ENCODE data around the gene TSHR.

The TSHR gene

GRCh38 chr14:80958226-80958625 is 2.8 kb downstream of the TSHR start:
- H3K4me3 ChIP-seq (ENCODE audit: control insufficient read depth, low read depth, low read length): no peak overlapping the region
- no peak for DNase-seq (ENCODE audit: low read depth)
- TF ChIP-seq CTCF (conservative IDR thresholded peaks at IDR 0.05; ENCODE audit: control insufficient read depth, insufficient read depth, low read depth, low read length): no peak

- no peak for DNase-seq (ENCODE audit: low read depth)
- no peak overlapping the region for H3K4me3 ChIP-seq (ENCODE audit: control insufficient read depth, low read depth, low read length)
- no peak for TF ChIP-seq CTCF (conservative IDR thresholded peaks at IDR 0.05; ENCODE audit: control insufficient read depth, insufficient read depth, low read depth, low read length)
Measured at GRCh38 chr14:80958939-80959338, 3.5 kb downstream of the TSHR start.

- no peak for TF ChIP-seq CTCF (conservative IDR thresholded peaks at IDR 0.05; ENCODE audit: control insufficient read depth, insufficient read depth, low read depth, low read length)
- H3K4me3 ChIP-seq (ENCODE audit: control insufficient read depth, low read depth, low read length): no peak overlapping the region
- no peak for DNase-seq (ENCODE audit: low read depth)
Measured at GRCh38 chr14:80959496-80959895, 4.1 kb downstream of the TSHR start.

GRCh38 chr14:80965037-80965436 is 9.6 kb downstream of the TSHR start:
- TF ChIP-seq CTCF (conservative IDR thresholded peaks at IDR 0.05; ENCODE audit: control insufficient read depth, insufficient read depth, low read depth, low read length): no peak
- DNase-seq (ENCODE audit: low read depth): no peak
- no peak overlapping the region for H3K4me3 ChIP-seq (ENCODE audit: control insufficient read depth, low read depth, low read length)

- TF ChIP-seq CTCF (conservative IDR thresholded peaks at IDR 0.05; ENCODE audit: control insufficient read depth, insufficient read depth, low read depth, low read length): no peak
- peak; percentile 42 for DNase-seq (ENCODE audit: low read depth)
- H3K4me3 ChIP-seq (ENCODE audit: control insufficient read depth, low read depth, low read length): no peak overlapping the region
Measured at GRCh38 chr14:80973931-80974641, 18.7 kb downstream of the TSHR start.

GRCh38 chr14:80974679-80975078 is 19.3 kb downstream of the TSHR start:
- H3K4me3 ChIP-seq (ENCODE audit: control insufficient read depth, low read depth, low read length): no peak overlapping the region
- TF ChIP-seq CTCF (conservative IDR thresholded peaks at IDR 0.05; ENCODE audit: control insufficient read depth, insufficient read depth, low read depth, low read length): no peak
- no peak for DNase-seq (ENCODE audit: low read depth)

GRCh38 chr14:80977221-80977620 is 21.8 kb downstream of the TSHR start:
- peak; percentile 10 for TF ChIP-seq CTCF (conservative IDR thresholded peaks at IDR 0.05; ENCODE audit: control insufficient read depth, insufficient read depth, low read depth, low read length)
- no peak for DNase-seq (ENCODE audit: low read depth)
- H3K4me3 ChIP-seq (ENCODE audit: control insufficient read depth, low read depth, low read length): no peak overlapping the region
